Kidney tubule cell (primary cell): Measurements from ENCODE around the gene TBC1D8.
A peak's percentile ranks its signal among the peaks of the same experiment; 100 is the strongest.

ENCODE experiments used
- DNase-seq: peaks from one replicate; pipeline ENCODE4 v3.0.0-alpha.2; 2018; ENCODE audit warnings: low spot score

TBC1D8 gene

DNA sequence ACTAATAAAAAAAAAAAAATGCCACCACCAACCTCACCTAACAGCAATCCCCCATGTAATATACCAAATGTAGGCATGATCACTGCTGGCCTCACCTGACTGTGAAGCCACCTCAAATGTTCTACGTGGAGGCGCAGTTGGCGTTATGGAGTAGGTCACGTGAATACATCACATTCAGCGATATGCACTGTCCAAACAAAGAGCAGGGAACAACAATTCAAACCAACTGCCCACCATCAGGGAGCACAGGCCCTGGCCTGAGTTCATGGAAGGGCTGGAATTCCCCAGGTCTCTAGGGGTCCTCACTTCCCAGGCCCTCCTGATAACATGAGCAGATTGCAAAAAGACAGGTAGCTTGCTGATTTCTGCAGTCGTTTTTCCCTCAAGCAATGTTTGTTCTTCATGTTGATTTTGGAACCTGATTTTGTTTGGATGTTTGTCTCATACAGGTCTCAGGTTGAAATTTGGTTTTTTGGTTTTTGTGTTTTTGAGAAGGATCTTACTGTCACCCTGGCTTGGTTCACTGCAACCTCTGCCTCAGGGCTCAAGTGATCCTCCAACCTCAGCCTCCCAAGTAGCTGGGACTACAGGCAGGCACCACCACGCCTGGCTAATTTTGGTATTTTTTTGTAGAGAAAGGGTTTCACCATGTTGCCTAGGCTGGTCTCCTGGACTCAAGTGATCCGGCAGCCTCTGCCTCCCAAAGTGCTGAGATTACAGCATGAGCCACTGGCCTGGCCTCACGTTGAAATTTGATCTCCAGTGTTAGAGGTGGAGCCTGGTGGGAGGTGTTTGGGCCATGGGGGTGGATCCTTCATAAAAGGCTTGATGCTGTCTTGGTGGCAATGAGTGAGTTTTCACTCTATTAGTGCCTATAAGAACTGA lies 15.5 kb downstream of the TBC1D8 start:
- no peak for DNase-seq

DNA sequence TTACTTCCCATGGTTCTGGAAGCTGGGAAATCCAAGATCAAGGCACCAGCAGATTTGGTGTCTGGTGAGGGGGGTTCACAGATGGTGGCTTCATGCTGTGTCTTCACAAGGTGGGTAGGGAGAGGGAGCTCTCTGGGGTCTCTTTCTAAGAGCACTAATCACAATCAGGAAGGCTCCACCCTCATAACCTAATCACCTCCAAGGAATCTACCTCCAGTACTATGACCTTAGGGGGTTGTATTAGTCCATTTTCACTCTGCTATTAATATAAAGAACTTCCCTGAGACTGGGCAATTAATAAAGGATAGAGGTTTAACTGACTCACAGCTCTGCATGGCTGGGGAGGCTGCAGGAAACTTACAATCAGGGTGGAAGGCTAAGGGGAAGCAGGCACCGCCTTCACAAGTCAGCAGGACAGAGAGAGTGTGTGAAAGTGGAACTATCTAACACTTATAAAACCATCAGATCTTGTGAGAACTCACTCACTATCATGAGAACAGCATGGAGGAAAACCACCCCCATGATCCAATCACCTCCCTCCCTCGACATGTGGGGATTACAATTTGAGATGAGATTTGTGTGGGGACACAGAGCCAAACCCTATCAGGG lies 17.6 kb downstream of the TBC1D8 start:
- no peak for DNase-seq

DNA sequence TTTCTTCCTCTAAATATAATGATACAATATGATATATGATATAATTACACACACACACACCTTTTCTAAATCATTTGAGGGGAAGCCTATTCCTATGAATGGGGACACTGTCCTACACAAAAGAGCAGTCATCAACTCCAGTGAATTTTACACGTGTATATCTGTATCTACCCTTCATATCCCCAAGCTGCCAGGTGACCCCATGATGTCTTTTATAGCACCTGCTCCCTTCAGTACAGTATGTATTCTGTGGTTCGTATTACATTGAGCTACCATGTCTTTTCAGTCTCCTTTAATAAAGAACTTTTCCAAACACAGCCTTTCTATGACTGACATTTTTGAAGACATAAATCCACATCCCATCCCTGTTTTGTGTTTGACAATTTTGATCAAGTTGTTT lies 19.0 kb downstream of the TBC1D8 start:
- DNase-seq = no peak

DNA sequence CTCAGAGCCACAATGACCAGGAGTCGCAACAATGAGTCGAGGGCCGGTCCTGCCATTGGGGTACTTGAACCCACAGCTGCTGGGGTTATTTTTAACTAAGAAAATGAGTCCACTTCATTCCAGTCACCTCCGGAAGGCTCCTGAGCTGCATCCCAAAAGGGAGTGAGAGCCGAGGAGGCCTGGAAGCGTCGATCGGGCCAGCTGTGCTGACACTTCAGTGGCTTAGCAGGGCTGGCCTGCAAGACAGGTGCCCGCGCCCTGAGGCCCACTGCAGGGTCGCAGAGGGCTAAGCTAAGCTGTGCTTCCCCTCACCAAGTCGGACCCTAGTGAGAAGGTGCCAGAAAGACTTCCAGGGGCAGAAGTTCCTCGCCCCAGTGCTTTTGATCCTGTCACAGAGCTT lies 21.1 kb downstream of the TBC1D8 start:
- no peak for DNase-seq

DNA sequence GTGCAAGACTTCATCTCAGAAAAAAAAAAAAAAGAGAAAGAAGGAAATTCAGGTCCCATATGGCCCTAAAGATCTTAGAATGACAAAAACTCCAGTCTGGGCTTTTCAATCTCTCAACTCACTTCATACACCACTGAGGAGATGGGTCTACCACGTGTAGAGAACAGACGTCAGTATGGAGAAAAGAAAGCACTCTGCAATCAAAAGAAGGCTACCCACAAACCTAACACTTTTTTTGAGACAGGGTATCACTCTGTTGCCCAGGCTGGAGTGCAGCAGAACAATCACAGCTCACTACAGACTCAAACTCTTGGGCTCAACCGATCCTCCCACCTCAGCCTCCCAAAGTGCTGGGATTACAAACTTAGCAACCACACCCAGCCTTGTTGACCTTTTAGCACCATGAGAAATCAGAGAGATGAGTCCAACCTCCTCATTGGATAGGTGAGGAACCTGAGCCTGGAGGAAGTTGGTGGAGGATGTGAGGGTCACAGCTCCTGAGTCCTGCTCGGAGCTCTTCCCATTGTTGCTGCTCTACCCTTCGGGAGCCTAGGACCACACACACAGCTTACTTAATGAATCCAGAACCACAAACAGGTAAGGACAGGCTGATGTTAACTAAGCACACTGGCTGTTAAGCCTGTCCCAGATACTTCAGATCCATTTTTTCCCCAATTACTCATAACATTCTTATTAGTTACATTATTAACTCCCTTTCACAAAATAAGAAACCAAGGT lies 23.7 kb downstream of the TBC1D8 start:
- no peak for DNase-seq

DNA sequence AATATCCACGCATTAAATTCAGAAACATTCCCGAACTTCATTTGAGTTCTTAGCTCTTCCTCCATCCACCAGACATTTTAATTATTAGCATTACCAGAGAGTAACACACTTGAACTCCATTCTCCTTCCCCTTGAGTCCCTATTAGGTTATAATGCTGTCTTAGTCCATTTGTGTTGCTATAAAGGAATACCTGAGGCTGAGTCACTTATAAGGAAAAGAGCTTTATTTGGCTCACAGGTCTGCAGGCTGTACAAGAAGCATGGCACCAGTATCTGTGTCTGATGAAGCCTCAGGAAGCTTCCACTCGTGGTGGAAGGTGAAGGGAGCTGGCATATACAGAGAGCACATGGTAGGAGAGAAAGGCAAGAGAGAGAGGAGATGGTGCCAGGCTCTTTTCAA lies 25.4 kb downstream of the TBC1D8 start:
- DNase-seq = no peak

DNA sequence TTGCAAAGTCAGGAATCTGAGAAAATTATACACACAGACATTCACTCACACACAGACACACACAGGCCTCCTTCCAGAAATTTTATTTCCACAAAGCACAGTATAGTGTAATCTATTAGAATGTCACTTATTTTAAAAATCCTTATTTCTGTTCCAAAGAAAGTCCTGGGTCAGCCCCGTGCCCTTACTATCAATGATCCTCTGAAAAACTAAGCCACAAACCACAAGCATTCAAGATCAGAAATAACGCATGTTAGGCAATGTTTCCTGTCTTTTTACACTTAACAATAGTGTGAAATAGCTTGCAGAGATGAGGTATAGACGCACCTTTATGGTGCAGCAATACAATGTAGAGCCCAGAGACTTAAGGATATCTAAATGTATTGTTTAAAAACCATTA lies 25.8 kb downstream of the TBC1D8 start:
- peak; percentile 46 for DNase-seq

DNA sequence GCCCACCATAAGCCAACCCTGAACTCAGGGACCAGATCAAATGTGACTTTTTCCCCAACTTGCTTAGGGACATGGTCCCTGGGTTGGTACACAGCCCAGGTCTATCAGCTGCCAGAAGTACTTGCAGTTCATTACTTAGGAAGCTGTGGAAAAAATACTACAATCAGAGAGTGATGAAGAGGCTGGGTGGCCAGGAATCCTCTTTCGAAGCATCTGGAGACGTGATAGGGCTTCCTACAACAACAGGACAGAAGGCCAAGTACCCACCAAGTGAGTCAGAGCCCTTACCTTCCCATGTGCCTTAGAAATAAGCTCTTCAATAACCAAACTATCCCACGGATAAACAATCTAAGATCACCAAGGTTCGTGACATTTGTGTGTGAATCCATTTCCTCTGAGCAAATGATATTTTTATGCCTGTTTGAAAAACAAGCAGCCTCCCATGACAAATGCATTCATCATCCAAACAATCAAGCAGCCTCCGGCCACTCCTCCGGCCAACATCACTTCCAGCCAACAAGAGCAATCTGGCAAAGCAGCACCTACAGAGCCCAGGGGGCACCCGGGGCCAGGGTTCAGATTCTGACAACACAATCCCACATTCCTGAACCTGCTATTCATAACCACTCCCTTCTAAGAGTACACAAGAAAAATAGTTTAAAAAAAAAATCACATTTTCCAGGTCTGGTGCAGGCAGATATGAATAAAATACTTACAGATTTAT lies 26.4 kb downstream of the TBC1D8 start:
- DNase-seq = peak; percentile 94

DNA sequence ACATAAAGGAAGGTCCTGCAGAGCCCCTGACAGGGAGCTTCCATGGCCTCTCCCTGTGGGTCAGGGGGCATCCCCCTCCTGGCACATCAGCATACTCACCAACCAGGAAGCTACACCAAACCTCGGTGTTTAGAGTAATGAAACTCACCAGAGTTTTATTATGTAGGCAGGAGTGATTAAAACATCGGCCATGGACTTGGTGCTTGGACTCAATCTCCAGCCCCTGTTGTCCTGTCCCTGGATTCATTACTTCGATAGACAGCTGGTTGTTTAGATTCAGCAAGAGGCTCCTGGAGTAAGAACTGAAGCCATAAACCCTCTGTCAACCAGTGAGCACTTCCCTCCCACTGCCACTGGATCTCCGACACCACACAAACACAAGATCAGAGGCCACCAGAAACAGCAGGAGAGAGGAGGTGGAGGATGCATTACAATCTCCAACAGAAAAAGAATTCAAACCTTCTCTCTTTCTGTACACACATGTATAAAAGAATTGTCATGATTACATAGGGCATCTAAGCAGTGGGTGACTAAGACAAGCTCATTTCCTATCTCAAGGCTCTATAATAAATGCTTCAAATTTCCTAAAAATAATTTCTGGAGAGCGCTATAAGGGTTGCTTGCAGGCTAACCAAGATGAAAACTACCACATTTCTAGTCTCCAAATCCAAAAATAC lies 27.2 kb downstream of the TBC1D8 start:
- no peak for DNase-seq

DNA sequence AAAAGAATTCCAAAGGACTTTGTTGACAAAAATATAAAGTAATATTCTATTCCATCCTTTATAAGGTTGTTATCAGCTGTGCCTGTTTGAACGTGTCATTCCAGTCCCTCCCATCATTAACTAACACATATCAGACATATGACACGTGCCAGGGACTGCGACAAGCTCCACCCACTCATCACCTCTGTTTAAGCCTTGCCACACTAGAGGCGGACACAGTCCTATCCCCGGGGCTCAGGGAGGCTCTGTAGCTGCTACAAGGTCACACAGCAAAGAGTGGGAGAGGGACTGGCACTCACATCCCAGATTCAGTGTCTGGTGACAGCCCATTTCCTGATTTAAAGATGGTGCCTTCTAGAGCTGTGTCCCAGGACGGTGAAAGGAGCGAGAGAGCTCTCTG lies 30.0 kb downstream of the TBC1D8 start:
- no peak for DNase-seq

DNA sequence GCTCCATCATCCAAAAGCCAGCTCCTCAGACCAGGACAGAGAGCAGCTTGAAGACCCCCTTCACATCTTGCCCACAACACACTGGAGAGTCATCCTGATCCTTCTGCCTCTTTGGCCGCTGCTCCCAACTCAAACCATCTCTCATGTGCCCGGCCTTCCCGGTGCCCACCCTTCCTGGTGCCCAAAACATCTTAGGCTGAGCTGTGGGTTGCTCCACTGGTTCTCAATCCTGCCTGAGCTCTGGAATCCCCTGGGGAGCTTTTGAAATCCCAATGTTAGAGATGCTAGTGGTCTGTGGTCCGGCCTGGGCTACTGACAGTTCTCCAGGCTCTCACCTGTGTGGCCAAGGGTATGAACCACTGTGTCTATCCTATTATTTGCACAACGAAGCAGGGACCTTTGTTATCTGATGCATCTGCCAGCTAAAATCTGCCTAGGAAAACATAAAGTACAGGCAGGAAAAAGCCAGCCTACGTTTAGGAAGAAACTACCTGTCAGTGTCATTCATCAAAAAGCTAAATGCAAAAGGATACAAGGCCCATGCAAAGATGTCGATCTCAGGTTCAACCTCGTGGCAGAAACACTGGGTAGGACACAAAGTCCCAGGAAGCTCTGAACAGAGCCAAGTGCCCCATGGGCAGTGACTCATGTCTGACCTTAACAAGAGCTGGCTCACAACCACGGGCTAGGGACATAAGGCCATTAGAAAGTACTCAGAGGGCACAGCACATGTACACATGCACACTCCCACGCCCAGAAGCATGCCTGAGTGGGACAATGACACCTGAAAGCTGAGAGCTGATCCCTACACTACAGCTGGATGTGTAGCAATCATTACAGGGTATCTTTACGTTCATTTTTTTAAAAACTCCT lies 30.8 kb downstream of the TBC1D8 start:
- DNase-seq = peak; percentile 85

DNA sequence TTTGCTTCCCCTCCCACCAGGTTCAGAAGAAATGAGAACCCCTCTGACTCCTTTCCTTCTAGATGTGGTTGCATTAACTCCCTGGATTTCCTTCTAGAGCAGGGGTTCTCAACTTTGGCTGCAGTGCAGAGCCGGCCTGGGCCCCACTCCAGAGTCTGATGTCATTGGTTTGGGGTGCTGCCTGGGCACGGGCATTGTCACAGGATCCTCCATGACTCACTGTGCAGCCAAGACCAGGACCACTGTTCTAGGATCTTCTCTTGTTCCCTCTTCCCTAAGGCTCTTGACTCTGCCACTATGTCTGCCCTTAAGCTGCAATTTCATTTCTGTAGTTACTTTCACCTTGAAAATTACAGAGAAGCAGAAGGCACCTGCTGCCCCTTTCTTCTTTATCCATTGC lies 31.8 kb downstream of the TBC1D8 start:
- DNase-seq = no peak

DNA sequence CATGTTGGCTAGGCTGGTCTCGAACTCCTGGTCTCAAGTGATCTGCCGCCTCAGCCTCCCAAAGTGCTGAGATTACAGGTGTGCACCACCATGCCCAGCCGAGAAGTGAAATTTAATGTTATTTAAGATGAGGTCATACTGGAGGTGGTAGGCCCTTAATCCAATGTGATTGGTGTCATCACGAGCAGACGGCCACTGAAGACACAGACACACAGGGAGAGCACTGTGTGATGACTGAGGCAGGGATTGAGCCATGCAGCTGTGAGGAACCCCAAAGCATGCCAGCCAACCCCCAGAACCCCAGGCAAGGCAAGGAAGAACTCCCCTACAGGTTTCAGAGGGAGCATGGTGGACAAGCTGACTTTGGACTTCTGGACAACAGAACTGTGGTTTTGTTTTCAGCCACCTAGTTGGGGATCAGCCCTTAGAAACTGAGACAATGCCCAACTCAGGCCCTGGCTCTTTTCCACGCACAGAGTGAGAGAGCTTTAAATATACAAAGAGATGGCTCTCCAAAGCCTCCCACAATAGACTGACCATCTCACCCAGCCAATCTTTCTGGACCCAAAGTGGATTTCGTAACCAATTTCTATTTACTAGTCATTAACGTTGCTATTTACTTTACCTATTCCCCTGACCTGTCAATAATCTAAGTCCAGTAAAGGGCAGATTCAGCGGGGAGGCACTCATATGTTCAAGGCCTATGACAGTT lies 34.2 kb downstream of the TBC1D8 start:
- DNase-seq = no peak

DNA sequence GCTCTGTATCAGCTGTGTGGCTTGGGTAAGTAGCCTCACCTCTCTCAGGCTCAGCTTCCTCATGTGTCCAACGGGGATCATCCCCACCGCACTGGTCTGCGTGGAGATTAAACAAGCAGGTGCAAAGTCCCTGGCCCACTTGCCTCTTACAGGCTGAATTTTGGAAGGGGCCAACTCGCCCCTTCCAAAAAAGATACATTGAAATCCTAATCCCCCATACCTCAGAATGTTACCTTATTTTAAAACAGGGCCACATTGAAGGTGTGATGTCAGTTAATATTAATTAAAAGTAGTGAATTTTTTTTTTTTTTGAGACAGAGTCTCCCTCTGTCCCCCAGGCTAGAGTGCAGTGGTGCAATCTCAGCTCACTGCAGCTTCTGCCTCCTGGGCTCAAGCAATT lies 34.8 kb downstream of the TBC1D8 start:
- no peak for DNase-seq

DNA sequence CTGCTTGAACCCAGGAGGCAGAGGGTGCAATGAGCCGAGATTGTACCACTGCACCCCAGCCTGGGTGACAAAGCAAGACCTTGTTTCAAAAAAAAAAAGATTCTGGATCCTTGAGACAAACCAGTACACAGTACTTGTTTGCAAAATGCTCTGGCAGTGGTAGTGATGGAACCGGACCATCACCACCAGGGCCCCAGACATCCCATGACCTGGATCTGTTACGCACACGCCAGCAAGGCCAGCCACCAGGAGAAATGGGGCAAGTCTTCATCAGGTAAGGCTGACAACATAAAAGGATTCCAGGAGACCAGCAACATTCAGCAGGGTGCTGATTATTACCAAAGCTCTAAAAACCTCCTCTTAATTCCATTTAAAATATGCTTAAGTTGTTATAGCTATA lies 35.5 kb downstream of the TBC1D8 start:
- DNase-seq = no peak

DNA sequence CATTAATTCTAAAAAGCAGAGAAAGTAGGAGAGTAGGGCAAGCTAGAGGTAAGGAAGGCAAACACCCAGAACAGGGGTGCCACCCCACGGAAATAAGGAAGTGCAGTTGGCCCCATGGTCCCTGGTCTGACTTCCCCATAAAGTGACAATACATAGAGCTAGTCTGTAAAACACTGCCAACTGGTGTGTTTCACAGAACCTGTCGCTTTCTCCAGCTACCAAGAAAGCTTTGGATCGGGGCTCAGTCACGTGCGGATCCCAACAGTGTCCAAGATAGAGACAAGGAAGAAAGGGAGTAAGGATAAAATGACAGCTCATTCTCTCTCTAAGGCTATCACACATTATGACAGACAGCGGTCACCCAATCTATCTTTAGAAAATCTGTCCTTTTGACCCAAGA lies 36.4 kb downstream of the TBC1D8 start:
- no peak for DNase-seq

DNA sequence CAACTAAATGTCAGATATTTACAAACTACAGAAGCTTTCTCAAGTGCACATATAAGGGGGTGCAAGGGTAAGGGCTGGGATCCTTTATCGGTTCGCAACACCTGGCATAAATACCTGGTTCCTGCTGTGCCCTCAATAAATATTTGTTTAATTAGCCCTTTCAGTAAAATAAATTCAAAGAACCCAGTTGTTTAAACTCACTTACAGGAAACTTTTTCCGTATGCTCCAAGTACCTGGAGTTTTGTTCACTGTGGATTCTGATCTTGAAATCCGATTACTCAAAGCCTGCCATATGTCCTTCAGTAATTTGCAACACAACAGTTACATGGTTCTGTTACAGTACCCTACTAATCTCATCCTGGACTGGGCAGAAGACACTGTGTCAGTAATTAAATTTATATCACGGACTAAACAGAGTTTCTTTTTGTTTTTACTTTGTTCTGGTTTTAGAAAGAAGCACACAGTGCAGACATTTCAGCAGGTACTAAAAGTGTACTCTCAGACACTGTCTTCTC lies 36.9 kb downstream of the TBC1D8 start:
- no peak for DNase-seq

DNA sequence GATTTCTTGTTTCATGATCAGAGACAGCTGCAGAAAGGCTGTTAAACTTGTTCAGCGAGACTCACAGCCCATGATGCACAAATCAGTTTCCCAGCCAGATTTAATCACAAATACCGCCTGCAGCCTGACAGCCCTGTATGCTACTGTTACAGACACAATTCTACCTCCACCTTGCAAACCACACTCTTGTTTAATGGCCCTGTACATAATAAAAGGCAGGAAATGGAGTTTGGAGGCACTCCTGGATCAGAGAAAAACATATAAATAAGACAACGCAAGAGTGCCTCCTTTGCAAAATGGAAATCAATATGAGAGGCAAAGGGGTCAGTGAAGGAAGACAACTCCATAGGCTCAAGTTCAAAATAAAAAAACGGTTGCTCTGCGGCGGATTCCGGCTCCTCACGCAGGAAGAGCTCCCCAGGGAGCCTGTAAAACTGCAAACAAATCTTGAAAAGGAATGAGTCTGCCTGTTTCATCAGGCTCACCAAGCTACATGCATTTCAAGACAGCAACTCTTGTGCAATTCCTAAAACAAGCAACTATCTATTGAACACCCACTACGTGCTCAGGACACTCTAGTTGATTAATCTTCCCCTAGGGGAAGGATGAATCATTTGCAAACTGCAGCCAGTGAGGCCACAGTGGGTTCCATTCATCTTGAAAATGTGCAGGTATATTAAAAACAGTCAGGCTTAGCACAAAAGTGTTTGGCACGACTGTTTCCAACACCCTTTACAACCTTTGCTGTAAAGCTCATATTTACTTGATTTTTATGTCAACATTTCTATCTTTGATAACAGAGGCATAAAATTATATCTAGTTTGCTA lies 37.5 kb downstream of the TBC1D8 start:
- DNase-seq = peak; percentile 33

DNA sequence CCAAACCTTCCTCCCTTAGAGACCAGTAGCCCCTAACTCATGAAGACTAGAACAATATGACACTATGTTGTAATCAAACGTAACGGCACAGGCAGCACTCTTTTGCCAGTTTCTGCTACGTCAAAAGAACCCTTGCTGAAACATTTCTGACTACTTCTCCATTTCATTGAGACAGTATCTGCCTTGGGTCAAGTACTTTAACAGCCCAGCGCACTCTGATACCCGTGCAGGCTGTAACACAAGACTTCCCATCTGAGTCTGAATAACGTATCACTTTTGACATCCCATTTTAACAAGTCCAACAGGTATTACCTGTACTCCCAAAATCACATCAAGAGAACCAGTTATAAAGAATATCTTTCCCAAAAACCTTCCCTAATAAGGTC lies 38.4 kb downstream of the TBC1D8 start:
- no peak for DNase-seq
